Testis (tissue), 3 donors: ENCODE data around the gene LEMD3. TPM values are rescaled to one million over a fixed set of nuclear protein-coding genes. Genes with fewer than 3 reads are reported as not detected.

Source experiments
- DNase-seq: peaks from one replicate; pipeline ENCODE4 v3.0.0-alpha.2; 2019
- H3K27ac ChIP-seq, 2 donors: fragments of 200-600 bp; sonication (generic); one replicate each; pipeline ENCODE4 v1.5.1; 2019
- H3K27me3 ChIP-seq: fragments of 200-600 bp; sonication (generic); one replicate; pipeline ENCODE4 v1.5.1; 2019
- H3K36me3 ChIP-seq: fragments of 200-600 bp; sonication (generic); one replicate; pipeline ENCODE4 v1.5.1; 2017; ENCODE audit warnings: low read depth; ENCODE audit errors: missing control alignments
- H3K4me1 ChIP-seq: fragments of 200-600 bp; sonication (generic); one replicate; pipeline ENCODE4 v1.5.1; 2019
- H3K4me3 ChIP-seq, 2 donors: fragments of 200-600 bp; sonication (generic); one replicate each; pipeline ENCODE4 v1.5.1; 2017 to 2019
- H3K9me3 ChIP-seq: fragments of 200-600 bp; sonication (generic); one replicate; pipeline ENCODE4 v1.5.1; 2017
- CTCF ChIP-seq, 3 experiments: fragments of 450-650 bp in 2 of 3; fragments of 200-600 bp in 1 of 3; sonication (generic) in 1 of 3; IDR thresholded peaks; one replicate each; pipeline ENCODE4 v1.5.1; 2016 to 2019; ENCODE audit warnings: antibody characterized with exemption in 3 of 3, mild to moderate bottlenecking in 2 of 3, moderate library complexity in 1 of 3
- POLR2A ChIP-seq: fragments of 450-650 bp; IDR thresholded peaks from one replicate; pipeline ENCODE4 v1.6.1; 2017; ENCODE audit warnings: antibody characterized with exemption, mild to moderate bottlenecking, moderate library complexity
- WGBS, 2 donors: methylation state at CpG; one replicate each; pipeline ENCODE4 v1.1.5; 2018; 5-methylcytosine and 5-hydroxymethylcytosine counted together
- intact Hi-C: fragments of 100-400 bp; cut with DNase I; formaldehyde crosslinking; loops from one replicate; pipeline ENCODE4 v1.15.1; 2023; ENCODE audit warnings: low total_unique reads
- polyA plus RNA-seq: library from polyadenylated mRNA; stranded (reverse); fragments of 350-450 nt; fragmentation: Illumina TruSeq; extraction: RNeasy Lipid Tissue Mini Kit (QIAGEN cat#74804); gene quantifications from one replicate; pipeline ENCODE4 v1.2.3, GENCODE V29; 2014; ENCODE audit warnings: low read depth, low replicate concordance; ENCODE audit not compliant: insufficient read depth
- total RNA-seq, 2 donors: library from RNA; depleted of rRNA; stranded (reverse); fragments of >200 nt; gene quantifications; one replicate each; pipeline ENCODE4 v1.2.3, GENCODE V29; 2016

LEMD3 gene
- total and polyA plus RNA-seq, 3 donors from 2014 or later: 38.7 to 92.4 (median 72.4) TPM

GRCh38 chr12:65152596-65152995 is 16.8 kb upstream of the LEMD3 start:
- no peak for TF ChIP-seq CTCF (IDR thresholded peaks at IDR 0.05)
- no peak for TF ChIP-seq POLR2A
- Histone ChIP-seq H3K27me3 (no peaks in the 10 kb centered on the region), H3K27ac (no peak overlapping the region), H3K36me3 (no peaks in the 10 kb centered on the region), H3K4me1 (no peaks in the 10 kb centered on the region), H3K9me3 (no peaks in the 10 kb centered on the region), H3K4me3 (no peak overlapping the region)
- intact Hi-C loops: no loop called here
- no peak for DNase-seq
- WGBS, 2 donors: 60 to 75% methylated on average over 1 of the region's 1 CpG

GRCh38 chr12:65155784-65156183 is 13.6 kb upstream of the LEMD3 start:
- WGBS, 2 donors: 63 to 67% methylated on average over 3 of the region's 3 CpGs
- H3K9me3 ChIP-seq: no peaks in the 10 kb centered on the region
- TF ChIP-seq CTCF (IDR thresholded peaks at IDR 0.05) (no peak), POLR2A (no peak)

GRCh38 chr12:65156366-65156841 is 13.0 kb upstream of the LEMD3 start:
- intact Hi-C loops: no loop called here
- H3K9me3 ChIP-seq: no peaks in the 10 kb centered on the region
- TF ChIP-seq POLR2A (no peak), CTCF (IDR thresholded peaks at IDR 0.05) (no peak)
- DNase-seq: no peak
- no peaks in the 10 kb centered on the region for H3K4me1 ChIP-seq
- WGBS, 2 donors: 69 to 75% methylated on average over 2 of the region's 2 CpGs
- H3K27ac ChIP-seq: no peak overlapping the region
- H3K27me3 ChIP-seq: no peaks in the 10 kb centered on the region
- H3K36me3 ChIP-seq: no peaks in the 10 kb centered on the region
- H3K4me3 ChIP-seq: no peak overlapping the region

More at GRCh38 chr12:65155784-65156183, 13.6 kb upstream of the LEMD3 start:
- no peak for DNase-seq
- intact Hi-C loops: no loop called here
- Histone ChIP-seq H3K4me3 (no peak overlapping the region), H3K36me3 (no peaks in the 10 kb centered on the region), H3K27ac (no peak overlapping the region), H3K27me3 (no peaks in the 10 kb centered on the region), H3K4me1 (no peaks in the 10 kb centered on the region)

- intact Hi-C loops: no loop called here
- Histone ChIP-seq H3K4me1 (no peaks in the 10 kb centered on the region), H3K27me3 (no peaks in the 10 kb centered on the region), H3K9me3 (no peaks in the 10 kb centered on the region), H3K27ac (no peak overlapping the region), H3K36me3 (no peaks in the 10 kb centered on the region), H3K4me3 (no peak overlapping the region)
- 84 to 89% methylated on average over 4 of the region's 4 CpGs for whole genome bisulfite sequencing, 2 donors
- TF ChIP-seq CTCF (IDR thresholded peaks at IDR 0.05): no peak
- TF ChIP-seq POLR2A: no peak
- DNase-seq: no peak
Observed at GRCh38 chr12:65157091-65157490, 12.3 kb upstream of the LEMD3 start.

GRCh38 chr12:65162609-65163008 is 6.8 kb upstream of the LEMD3 start:
- WGBS, 2 donors: 92 to 98% methylated on average over 1 of the region's 1 CpG
- no peaks in the 10 kb centered on the region for H3K4me1 ChIP-seq
- DNase-seq: no peak
- no peaks in the 10 kb centered on the region for H3K27me3 ChIP-seq
- TF ChIP-seq POLR2A (no peak), CTCF (IDR thresholded peaks at IDR 0.05) (no peak)
- intact Hi-C loops: no loop called here
- H3K4me3 ChIP-seq: no peak overlapping the region
- no peak overlapping the region for H3K27ac ChIP-seq
- no peaks in the 10 kb centered on the region for H3K36me3 ChIP-seq
- no peaks in the 10 kb centered on the region for H3K9me3 ChIP-seq
